22Rv1 (cell line): ENCODE data around the gene SLC30A1.

Source experiments
- CTCF ChIP-seq: fragments of 450-650 bp; IDR thresholded peaks from 2 replicates; pipeline ENCODE4 v1.5.1; 2017; ENCODE audit warnings: mild to moderate bottlenecking
- ZFX ChIP-seq: fragments of 450-650 bp; IDR thresholded peaks from 2 replicates; pipeline ENCODE4 v1.6.1; 2017; ENCODE audit warnings: antibody characterized with exemption, borderline replicate concordance

- TF ChIP-seq CTCF (no peak), ZFX (no peak)
Measured at GRCh38 chr1:211621447-211622198, 42.7 kb upstream of the SLC30A1 start.
